GM18520 (cell line): ENCODE results near the gene MMP23B.

Experiments used
- ATAC-seq: cut with Tn5 transposase; IDR thresholded peaks from one replicate; pipeline ENCODE4 v1.9.1; 2021; ENCODE audit not compliant: unreplicated experiment

Gene MMP23B

GRCh38 chr1:1602304-1602967 is 29.5 kb upstream of the MMP23B start:
- no peak for ATAC-seq

- no peak for ATAC-seq
Observed at GRCh38 chr1:1602968-1603506, 28.9 kb upstream of the MMP23B start.

GRCh38 chr1:1603671-1604373 is 28.2 kb upstream of the MMP23B start:
- ATAC-seq, result no peak

GRCh38 chr1:1604374-1605033 is 27.5 kb upstream of the MMP23B start:
- no peak for ATAC-seq

GRCh38 chr1:1605034-1605591 is 26.9 kb upstream of the MMP23B start:
- no peak for ATAC-seq

- ATAC-seq, result no peak
Observed at GRCh38 chr1:1605724-1606123, 26.2 kb upstream of the MMP23B start.

GRCh38 chr1:1606232-1606631 is 25.7 kb upstream of the MMP23B start:
- no peak for ATAC-seq

GRCh38 chr1:1609822-1610485 is 22.0 kb upstream of the MMP23B start:
- no peak for ATAC-seq

GRCh38 chr1:1610796-1611195 is 21.2 kb upstream of the MMP23B start:
- ATAC-seq, result no peak

- ATAC-seq, result no peak
Observed at GRCh38 chr1:1612104-1612400, 19.9 kb upstream of the MMP23B start.

GRCh38 chr1:1613509-1614082 is 18.4 kb upstream of the MMP23B start:
- no peak for ATAC-seq

GRCh38 chr1:1614204-1614953 is 17.6 kb upstream of the MMP23B start:
- ATAC-seq, result no peak

- ATAC-seq, result no peak
Observed at GRCh38 chr1:1614954-1615255, 17.1 kb upstream of the MMP23B start.

GRCh38 chr1:1615256-1616044 is 16.5 kb upstream of the MMP23B start, which contains the start of gene MIB2:
Gene MIB2, plus strand, starts transcription at chr1:1615500. Its CDS starts 7,953 bp downstream, at chr1:1623453.
- ATAC-seq, result peak; percentile 74

GRCh38 chr1:1616045-1616790 is 15.8 kb upstream of the MMP23B start:
- peak; percentile 18 for ATAC-seq

- ATAC-seq, result no peak
Observed at GRCh38 chr1:1616838-1617237, 15.1 kb upstream of the MMP23B start.

GRCh38 chr1:1617516-1617915 is 14.5 kb upstream of the MMP23B start:
- ATAC-seq, result no peak

- ATAC-seq, result no peak
Observed at GRCh38 chr1:1617925-1618324, 14.0 kb upstream of the MMP23B start.
